K562 (cell line): ENCODE results near the gene JAKMIP2. TPM values are rescaled to one million over a fixed set of nuclear protein-coding genes. Genes with fewer than 3 reads are reported as not detected.

Experiments
- BRD4 ChIP-seq: fragments of 200-600 bp; sonication (generic); IDR thresholded peaks from 2 replicates; pipeline ENCODE4 v1.6.1; 2017; ENCODE audit warnings: inconsistent platforms
- HDAC8 ChIP-seq: fragments of 450-650 bp; IDR thresholded peaks from 2 replicates; pipeline ENCODE4 v1.6.1; 2016; ENCODE audit warnings: mild to moderate bottlenecking, missing genetic modification characterization, moderate library complexity, missing compliant biosample characterization
- MAX ChIP-seq: sonication (generic); formaldehyde crosslinking; IDR thresholded peaks from 2 replicates; pipeline ENCODE4 v1.9.0; 2022; ENCODE audit warnings: mild to moderate bottlenecking, missing genetic modification reagents
- NR2F6 ChIP-seq: fragments of 450-650 bp; formaldehyde crosslinking; IDR thresholded peaks from 2 replicates; pipeline ENCODE4 v1.4.0; 2020; ENCODE audit warnings: mild to moderate bottlenecking
- RBM17 ChIP-seq: fragments of 200-400 bp; formaldehyde crosslinking; IDR thresholded peaks from 2 replicates; pipeline ENCODE4 v1.6.1; 2017; ENCODE audit warnings: low read depth, mild to moderate bottlenecking, low read length, borderline replicate concordance
- SNAPC5 ChIP-seq: fragments of 250-450 bp; sonication (Bioruptor Pico); IDR thresholded peaks from 2 replicates; pipeline ENCODE4 v1.8.0; 2021; ENCODE audit warnings: moderate library complexity, mild to moderate bottlenecking, inconsistent platforms
- TAF9B ChIP-seq: fragments of 450-650 bp; IDR thresholded peaks from 2 replicates; pipeline ENCODE4 v1.6.1; 2018; ENCODE audit warnings: mild to moderate bottlenecking; ENCODE audit not compliant: partially characterized antibody
- ZFP36 ChIP-seq: fragments of 150-350 bp; IDR thresholded peaks from 2 replicates; pipeline ENCODE4 v1.6.1; 2018; ENCODE audit warnings: low read length, low read depth; ENCODE audit not compliant: partially characterized antibody
- ZFP91 ChIP-seq: sonication (generic); formaldehyde crosslinking; IDR thresholded peaks from 2 replicates; pipeline ENCODE4 v1.8.0; 2022; ENCODE audit warnings: mild to moderate bottlenecking, missing genetic modification reagents
- ZNF253 ChIP-seq: fragments of 250-450 bp; sonication (Bioruptor Pico); conservative IDR thresholded peaks from 2 replicates; pipeline ENCODE4 v1.6.1; 2021; ENCODE audit warnings: mild to moderate bottlenecking
- ZNF77 ChIP-seq: fragments of 250-450 bp; sonication (Bioruptor Pico); IDR thresholded peaks from 2 replicates; pipeline ENCODE4 v1.5.0; 2020
- polyA plus RNA-seq, 8 experiments: library from polyadenylated mRNA; depleted of rRNA in 4 of 8; stranded (reverse) in 5 of 8; unstranded in 3 of 8; fragments of >200 nt; fragmentation: Nextera tagmentation in 2 of 8; fragmentation: Illumina TruSeq in 1 of 8; extraction: Ambion mirVana in 2 of 8; extraction: Trizol in 1 of 8; gene quantifications; 2 replicates each; pipeline versions ENCODE4 v1.2.1 to v1.2.3, GENCODE V29; 2011 to 2014; ENCODE audit warnings: inconsistent platforms in 1 of 8, missing spikeins in 1 of 8
- total RNA-seq, 7 experiments: library from RNA; depleted of rRNA in 6 of 7; stranded (reverse); fragments of >200 nt in 6 of 7; fragmentation: Illumina TruSeq in 2 of 7; extraction: Trizol in 2 of 7; gene quantifications; 2 replicates each; pipeline versions ENCODE4 v1.2.1 to v1.2.3, GENCODE V29; 2011 to 2021; ENCODE audit warnings: low replicate concordance in 1 of 7

JAKMIP2 gene
- total and polyA plus RNA-seq, 9 of the 15 experiments (the other 6 are each of a cell fraction or from before 2014, with no cell fraction given) = not detected

- no peak for TF ChIP-seq RBM17
- TF ChIP-seq HDAC8 (tag) = no peak
- TF ChIP-seq ZNF77 (CRISPR knock-in tag) = no peak
- no peak for TF ChIP-seq NR2F6
- no peak for TF ChIP-seq SNAPC5 (CRISPR knock-in tag)
- no peak for TF ChIP-seq MAX (CRISPR knock-in tag)
- TF ChIP-seq TAF9B = no peak
- TF ChIP-seq ZNF253 (CRISPR knock-in tag) = no peak
- TF ChIP-seq ZFP91 (CRISPR knock-in tag) = no peak
- TF ChIP-seq ZFP36 = no peak
- TF ChIP-seq BRD4 = no peak
These were observed 214.5 kb downstream of the JAKMIP2 start (continued) for GRCh38 chr5:147567917-147568598.
